ENCODE results near the gene ELN. TPM values are rescaled to one million over a fixed set of nuclear protein-coding genes. Genes with fewer than 3 reads are reported as not detected.
A peak's percentile ranks its signal among the peaks of the same experiment; 100 is the strongest.

The ELN gene
- total RNA-seq, 1 experiment from 2014 or later: 0.26 TPM

DNA sequence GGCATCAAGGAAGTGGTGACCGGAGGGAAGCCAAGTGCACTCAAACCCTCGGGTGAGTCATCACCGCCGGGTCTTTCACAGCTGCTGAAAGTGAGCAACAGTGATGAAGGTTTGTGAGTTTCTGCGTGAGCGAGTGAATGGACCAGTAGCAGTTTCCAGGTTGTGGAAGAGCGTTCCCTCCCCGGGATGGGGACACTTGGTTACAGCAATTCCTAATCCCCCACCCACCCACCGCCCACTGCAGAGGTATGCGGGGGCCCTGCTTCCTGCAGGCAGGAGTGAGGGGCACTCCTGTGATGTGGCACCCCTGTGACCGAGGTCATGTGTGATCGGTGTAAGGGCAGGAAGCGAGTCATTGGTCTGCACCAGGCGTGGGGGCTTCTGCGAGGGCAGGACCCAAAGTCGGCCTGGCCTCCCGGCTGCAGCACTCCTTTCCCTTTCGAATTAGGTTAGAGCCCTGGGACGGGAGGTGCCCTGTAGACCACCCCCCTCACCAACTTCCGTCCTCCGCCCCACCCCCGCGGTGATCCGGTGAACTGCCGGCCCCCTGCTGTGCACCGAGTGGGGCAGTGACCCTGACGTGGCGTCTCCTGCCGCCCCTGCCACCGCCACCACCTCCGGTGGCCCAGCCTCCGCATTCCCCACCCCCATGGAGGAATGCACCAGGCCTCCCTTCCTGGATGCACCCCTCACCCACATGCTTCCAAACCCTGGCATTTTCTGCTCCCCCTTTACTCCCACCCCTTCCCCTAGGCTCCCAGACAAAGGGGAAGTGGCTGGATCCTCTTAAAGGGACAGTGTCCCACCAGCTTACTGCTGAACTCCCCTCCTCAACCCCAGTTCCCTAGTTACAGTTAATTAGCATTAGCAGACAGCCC lies 66.5 kb downstream of the ELN start:
- TF ChIP-seq TCF7L2 (IDR thresholded peaks at IDR 0.05; ENCODE audit: low read depth, low read length): no peak
- TF ChIP-seq, protein P1, sequence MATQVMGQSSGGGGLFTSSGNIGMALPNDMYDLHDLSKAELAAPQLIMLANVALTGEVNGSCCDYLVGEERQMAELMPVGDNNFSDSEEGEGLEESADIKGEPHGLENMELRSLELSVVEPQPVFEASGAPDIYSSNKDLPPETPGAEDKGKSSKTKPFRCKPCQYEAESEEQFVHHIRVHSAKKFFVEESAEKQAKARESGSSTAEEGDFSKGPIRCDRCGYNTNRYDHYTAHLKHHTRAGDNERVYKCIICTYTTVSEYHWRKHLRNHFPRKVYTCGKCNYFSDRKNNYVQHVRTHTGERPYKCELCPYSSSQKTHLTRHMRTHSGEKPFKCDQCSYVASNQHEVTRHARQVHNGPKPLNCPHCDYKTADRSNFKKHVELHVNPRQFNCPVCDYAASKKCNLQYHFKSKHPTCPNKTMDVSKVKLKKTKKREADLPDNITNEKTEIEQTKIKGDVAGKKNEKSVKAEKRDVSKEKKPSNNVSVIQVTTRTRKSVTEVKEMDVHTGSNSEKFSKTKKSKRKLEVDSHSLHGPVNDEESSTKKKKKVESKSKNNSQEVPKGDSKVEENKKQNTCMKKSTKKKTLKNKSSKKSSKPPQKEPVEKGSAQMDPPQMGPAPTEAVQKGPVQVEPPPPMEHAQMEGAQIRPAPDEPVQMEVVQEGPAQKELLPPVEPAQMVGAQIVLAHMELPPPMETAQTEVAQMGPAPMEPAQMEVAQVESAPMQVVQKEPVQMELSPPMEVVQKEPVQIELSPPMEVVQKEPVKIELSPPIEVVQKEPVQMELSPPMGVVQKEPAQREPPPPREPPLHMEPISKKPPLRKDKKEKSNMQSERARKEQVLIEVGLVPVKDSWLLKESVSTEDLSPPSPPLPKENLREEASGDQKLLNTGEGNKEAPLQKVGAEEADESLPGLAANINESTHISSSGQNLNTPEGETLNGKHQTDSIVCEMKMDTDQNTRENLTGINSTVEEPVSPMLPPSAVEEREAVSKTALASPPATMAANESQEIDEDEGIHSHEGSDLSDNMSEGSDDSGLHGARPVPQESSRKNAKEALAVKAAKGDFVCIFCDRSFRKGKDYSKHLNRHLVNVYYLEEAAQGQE (IDR thresholded peaks at IDR 0.05; ENCODE audit: insufficient read depth in 1 of 2, low read depth in 2 of 2, low read length in 1 of 2): no peak
- TF ChIP-seq SIN3A (IDR thresholded peaks at IDR 0.05; ENCODE audit: borderline replicate concordance, insufficient read depth, low read depth, low read length): no peak
- TF ChIP-seq, protein P2, sequence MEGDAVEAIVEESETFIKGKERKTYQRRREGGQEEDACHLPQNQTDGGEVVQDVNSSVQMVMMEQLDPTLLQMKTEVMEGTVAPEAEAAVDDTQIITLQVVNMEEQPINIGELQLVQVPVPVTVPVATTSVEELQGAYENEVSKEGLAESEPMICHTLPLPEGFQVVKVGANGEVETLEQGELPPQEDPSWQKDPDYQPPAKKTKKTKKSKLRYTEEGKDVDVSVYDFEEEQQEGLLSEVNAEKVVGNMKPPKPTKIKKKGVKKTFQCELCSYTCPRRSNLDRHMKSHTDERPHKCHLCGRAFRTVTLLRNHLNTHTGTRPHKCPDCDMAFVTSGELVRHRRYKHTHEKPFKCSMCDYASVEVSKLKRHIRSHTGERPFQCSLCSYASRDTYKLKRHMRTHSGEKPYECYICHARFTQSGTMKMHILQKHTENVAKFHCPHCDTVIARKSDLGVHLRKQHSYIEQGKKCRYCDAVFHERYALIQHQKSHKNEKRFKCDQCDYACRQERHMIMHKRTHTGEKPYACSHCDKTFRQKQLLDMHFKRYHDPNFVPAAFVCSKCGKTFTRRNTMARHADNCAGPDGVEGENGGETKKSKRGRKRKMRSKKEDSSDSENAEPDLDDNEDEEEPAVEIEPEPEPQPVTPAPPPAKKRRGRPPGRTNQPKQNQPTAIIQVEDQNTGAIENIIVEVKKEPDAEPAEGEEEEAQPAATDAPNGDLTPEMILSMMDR (IDR thresholded peaks at IDR 0.05): no peak
- no peak for TF ChIP-seq POLR2AphosphoS5 (IDR thresholded peaks at IDR 0.05; ENCODE audit: low read depth, low read length)
- H3K27ac ChIP-seq (ENCODE audit: low read length): peak overlapping the region; percentile 67
- peaks cover 30% of the 10 kb centered on the region for H3K4me1 ChIP-seq (ENCODE audit: control insufficient read depth, insufficient read depth, low read length)
- H3K27me3 ChIP-seq (ENCODE audit: control insufficient read depth, insufficient read depth, low read length): no peaks in the 10 kb centered on the region
- ATAC-seq (peak; percentile 82), DNase-seq (ENCODE audit: low read depth, low spot score) (peak; percentile 61)
- no TSS peak for BruUV-seq (replicated peaks)
- no peaks in the 10 kb centered on the region for H3K9me3 ChIP-seq (ENCODE audit: control insufficient read depth, insufficient read depth, low read depth, low read length)
- CTCF ChIA-PET: interaction anchor here (0.6 kb wide), 1 partner anchor 121 kb away, joined by 3 read pairs; no protein-coding TSS in a partner anchor
- intact Hi-C loops (cut with micrococcal nuclease; ENCODE audit: unreplicated experiment) (no loop called here), in situ Hi-C loops (cut with HindIII; ENCODE audit: low pct_unique_long_range_greater_than_20kb, low sequenced_read_pairs) (no loop called here)
- POLR2A ChIA-PET: no interaction called here
- H3K4me3 ChIP-seq (ENCODE audit: low read depth in 2 of 2, low read length in 2 of 2): peak overlapping the region; percentile 17 to 45; a peak in 3 of 4 replicates
- no peaks in the 10 kb centered on the region for H3K36me3 ChIP-seq (ENCODE audit: control insufficient read depth, insufficient read depth, low read length)

DNA sequence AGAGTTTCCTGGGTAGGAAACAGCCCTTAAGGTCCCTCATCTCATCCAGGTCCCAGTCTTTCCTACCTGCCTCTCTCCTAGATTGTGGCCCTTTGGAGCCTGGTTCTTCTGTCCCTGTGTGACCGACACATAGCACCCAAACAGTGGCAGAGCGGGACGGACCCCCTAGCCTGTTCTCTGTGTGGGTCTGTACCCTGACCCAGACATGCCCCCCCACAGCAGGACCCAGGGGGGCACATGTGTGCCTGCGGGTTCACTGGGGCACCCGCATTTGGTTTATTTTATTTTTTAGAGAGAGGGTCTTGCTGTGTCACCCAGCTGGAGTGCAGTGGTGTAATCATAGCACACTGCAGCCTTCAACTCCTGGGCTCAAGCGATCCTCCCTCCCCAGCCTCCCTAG lies 67.2 kb downstream of the ELN start:
- no peaks in the 10 kb centered on the region for H3K36me3 ChIP-seq (ENCODE audit: control insufficient read depth, insufficient read depth, low read length)
- ChIA-PET POLR2A (no interaction called here), CTCF (no interaction called here)
- peak overlapping the region; percentile 67 for H3K27ac ChIP-seq (ENCODE audit: low read length)
- in situ Hi-C loops (cut with HindIII; ENCODE audit: low pct_unique_long_range_greater_than_20kb, low sequenced_read_pairs): no loop called here
- peaks cover 30% of the 10 kb centered on the region for H3K4me1 ChIP-seq (ENCODE audit: control insufficient read depth, insufficient read depth, low read length)
- BruUV-seq (replicated peaks): no TSS peak
- ATAC-seq (no peak), DNase-seq (ENCODE audit: low read depth, low spot score) (no peak)
- H3K4me3 ChIP-seq (ENCODE audit: low read depth in 2 of 2, low read length in 2 of 2): peak overlapping the region in 1 of 2 experiments; percentile 45; a peak in 2 of 4 replicates
- intact Hi-C loops (cut with micrococcal nuclease; ENCODE audit: unreplicated experiment): no loop called here
- H3K9me3 ChIP-seq (ENCODE audit: control insufficient read depth, insufficient read depth, low read depth, low read length): no peaks in the 10 kb centered on the region
- TF ChIP-seq, protein P2 (IDR thresholded peaks at IDR 0.05): no peak
- H3K27me3 ChIP-seq (ENCODE audit: control insufficient read depth, insufficient read depth, low read length): no peaks in the 10 kb centered on the region
